Fibroblast of peridontal ligament (primary cell): Measurements from ENCODE around the gene TROAP.
A peak's percentile ranks its signal among the peaks of the same experiment; 100 is the strongest.
"Not testable (repeated sequence)": the region's sequence is repeated elsewhere in the genome, so short reads cannot be mapped to it uniquely, and the experiment has no call there.

ENCODE experiments used
- DNase-seq: peaks from one replicate; pipeline ENCODE4 v3.0.0-alpha.2; 2010; ENCODE audit errors: extremely low read depth

TROAP gene, protein sequence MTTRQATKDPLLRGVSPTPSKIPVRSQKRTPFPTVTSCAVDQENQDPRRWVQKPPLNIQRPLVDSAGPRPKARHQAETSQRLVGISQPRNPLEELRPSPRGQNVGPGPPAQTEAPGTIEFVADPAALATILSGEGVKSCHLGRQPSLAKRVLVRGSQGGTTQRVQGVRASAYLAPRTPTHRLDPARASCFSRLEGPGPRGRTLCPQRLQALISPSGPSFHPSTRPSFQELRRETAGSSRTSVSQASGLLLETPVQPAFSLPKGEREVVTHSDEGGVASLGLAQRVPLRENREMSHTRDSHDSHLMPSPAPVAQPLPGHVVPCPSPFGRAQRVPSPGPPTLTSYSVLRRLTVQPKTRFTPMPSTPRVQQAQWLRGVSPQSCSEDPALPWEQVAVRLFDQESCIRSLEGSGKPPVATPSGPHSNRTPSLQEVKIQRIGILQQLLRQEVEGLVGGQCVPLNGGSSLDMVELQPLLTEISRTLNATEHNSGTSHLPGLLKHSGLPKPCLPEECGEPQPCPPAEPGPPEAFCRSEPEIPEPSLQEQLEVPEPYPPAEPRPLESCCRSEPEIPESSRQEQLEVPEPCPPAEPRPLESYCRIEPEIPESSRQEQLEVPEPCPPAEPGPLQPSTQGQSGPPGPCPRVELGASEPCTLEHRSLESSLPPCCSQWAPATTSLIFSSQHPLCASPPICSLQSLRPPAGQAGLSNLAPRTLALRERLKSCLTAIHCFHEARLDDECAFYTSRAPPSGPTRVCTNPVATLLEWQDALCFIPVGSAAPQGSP

DNA sequence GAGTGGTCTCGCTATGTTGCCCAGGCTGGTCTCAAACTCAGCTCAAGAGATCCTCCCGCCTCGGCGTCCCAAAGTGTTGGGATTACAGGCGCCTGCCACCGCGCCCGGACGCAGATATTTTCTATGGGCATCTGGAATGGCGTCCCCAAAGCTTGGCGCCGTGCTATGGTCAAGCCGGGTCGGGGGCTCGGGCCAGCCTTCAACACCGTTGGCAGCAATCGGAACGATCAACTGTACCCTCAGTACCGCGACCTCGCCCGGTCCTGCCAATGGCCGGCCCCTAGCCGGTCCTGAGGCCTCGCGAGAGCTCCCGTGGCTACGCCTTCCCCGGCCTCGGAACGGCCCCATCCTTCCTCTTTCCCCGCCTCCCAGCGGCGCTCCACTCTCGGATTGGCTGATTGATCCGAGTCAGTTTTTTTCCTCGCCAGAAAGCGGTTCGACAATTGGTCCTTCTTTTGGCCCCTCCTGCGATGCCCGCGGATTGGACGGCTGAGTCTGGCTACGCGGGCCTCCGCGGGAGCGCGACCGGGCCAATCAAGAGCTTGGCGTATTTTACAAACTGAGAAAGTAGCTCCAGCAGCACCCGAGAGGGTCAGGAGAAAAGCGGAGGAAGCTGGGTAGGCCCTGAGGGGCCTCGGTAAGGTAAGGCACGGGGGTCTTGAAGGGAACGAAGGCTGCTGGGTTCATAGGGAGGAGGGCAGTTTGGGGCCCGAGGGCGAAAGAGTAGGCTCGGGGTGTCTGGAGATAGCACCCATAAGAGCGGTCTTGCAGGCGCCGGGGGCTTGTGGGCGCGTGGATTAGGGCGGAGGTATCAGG lies at the start of gene TROAP:
Gene TROAP (plus strand): TSS at position 548 of the 816 bp plus-strand sequence. CDS start 354 bp downstream, outside the sequence.
- DNase-seq, result peak; percentile 98

DNA sequence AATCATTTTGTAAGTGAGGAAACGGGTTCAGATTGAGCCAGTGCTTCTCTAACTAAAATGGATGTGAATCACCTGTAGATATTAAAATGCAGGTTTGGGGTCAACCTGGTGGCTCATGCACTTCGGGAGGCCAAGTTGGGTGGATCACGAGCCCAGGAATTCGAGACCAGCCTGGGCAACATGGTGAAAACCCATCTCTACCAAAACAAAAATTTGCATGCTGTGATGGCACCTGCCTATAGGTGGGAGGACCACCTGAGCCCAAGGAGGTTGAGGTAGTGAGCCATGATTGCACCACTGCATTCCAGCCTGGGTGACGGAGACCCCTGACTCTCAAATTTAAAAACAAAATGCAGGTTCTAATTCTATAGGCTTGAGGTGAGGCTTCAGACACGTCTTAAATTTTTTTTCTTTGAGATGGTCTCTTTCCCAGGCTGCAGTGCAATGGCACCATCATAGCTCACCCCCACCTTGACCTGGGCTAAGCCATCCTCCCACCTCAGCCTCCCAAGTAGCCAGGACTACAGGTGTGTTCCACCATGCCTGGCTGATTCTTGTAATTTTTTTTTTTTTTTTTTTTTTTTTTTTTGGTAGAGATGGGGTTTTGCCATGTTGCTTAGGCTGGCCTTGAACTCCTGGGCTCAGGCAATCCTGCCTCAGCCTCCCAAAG lies 49.2 kb upstream of the TROAP start:
- DNase-seq, result no peak

DNA sequence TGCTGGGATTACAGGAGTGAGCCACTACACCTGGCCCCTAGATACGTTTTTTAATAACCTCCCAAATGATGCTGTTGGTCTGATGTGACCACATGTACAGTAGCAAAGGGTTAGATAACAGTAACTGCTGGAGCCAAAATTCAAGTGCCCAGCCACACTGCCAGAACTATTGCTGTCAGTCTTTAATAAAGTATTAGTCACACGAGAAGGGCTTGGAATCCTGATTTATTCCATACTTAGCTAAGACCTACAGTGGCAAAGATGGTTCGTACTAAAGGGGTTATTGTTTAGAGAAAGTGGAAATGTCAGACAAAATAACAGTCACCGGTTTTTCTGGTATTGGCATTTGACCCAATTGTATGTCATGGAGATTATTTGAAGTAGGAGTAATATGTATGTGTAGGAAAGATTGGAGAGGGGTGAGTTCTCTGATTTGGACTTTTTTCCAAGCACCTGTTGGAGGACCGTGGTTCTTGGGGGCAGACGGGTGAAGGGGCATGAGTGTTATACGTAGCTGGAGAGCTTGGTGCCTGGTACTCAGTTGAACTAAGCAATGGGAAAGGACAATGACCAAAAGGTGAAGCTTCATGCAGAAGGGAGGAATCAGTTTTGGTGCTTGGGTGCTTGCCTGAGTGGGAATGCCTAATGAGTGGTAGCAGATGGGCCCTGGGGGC lies 48.5 kb upstream of the TROAP start:
- no peak for DNase-seq

DNA sequence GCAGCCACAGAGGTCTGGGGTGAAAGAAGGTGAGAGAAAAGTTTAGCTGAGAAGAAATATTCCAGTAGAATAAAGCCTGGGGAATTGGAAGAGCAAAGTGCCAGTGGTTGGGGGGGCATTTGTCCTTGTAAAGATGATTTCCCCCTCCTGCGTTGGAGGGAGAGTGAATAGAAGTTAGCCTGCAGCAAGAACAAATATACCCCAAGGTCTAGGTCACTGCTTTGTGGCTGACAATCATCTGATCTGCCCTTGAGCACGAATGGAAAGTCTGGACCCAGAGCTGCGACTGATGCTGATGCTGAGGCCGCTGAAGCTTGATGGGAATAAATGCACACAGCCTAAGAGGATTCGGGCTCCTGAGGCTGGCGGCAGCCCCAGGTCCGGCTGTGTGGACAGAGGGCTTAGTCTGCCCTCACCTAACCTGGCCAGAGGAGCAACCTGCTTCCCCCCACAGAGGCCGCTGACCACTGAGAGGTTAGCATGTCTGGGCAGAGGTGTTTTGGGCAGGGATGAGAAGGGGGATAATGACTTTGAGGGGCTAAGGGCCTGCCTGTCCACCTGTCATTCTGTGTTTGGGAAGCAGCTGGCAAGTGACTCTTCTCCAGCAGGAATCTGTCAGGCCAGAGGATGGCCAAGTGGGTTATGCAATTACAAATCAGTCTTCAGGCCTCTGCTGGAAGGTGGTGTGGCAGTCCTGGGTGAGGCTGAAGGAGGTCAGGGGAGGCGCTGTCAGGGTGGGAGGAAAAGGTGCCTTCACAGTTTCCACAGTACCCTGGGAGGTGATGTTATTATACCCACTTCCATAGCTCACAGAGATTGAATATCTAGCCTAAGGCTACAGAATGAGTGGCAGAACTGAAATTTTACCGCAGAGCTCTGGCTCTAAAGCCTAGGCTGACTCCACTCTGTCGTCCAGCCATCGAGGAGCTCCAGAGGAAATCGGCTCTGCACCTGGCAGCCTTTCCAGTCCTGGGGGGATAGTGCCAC lies 46.5 kb upstream of the TROAP start:
- DNase-seq, result no peak

DNA sequence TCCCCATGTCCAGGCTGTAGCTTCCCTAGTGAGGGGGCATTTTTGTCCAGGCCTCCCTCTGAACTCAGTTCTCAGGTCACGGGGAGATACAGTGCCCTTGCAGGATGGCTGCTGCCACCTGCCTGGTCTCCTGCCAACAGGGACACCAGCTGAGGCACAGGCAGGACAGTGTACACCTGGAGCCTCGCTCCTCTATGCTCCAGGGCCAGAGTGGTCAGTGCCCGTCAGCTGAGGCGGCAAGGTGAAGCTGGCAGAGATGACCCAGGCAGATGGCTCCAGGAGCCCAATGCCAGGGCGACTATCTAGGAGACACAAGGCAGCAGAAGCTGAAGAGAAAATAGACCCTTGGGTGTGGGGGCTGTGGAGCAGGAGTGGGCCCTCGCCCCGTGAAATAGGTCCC lies 45.6 kb upstream of the TROAP start:
- DNase-seq, result no peak

DNA sequence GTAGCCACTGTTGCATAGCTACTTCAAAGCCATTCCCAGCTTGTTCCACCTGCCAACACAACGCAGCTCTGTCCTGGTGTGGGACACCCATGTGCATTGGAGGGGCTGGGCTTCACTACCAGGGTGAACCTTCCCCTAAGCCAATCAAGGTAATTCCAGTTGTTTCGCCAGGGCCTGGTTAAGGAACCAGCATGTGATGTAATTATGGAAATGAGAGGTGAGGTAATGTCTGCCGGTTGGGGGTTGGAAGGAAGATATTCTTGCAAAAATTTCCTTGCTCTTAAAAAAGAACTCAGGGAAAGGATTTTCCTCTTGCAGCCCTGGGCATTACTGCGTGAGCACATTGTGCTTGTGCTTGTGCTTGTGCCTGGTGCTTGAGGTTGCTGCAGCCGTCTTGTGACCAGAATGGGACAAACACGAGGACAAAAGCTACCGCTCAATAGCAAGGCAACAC lies 43.3 kb upstream of the TROAP start:
- no peak for DNase-seq

DNA sequence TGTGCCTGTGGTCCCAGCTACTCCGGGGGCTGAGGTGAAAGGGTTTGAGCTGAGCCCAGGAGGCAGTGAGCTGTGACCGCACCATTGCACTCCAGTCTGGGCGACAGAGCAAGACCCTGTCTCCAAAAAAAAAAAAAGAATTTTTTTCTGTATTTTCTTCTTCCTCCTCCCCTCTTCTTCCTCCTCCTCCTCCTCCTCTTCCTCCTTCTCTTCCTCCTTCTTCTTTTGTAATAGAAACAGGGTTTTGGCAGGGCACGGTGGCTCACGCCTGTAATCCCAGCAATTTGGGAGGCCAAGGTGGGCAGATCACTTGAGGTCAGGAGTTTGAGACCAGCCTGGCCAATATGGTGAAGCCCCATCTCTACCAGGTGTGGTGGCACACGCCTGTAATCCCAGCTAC lies 42.5 kb upstream of the TROAP start:
- DNase-seq, result not testable (repeated sequence)

DNA sequence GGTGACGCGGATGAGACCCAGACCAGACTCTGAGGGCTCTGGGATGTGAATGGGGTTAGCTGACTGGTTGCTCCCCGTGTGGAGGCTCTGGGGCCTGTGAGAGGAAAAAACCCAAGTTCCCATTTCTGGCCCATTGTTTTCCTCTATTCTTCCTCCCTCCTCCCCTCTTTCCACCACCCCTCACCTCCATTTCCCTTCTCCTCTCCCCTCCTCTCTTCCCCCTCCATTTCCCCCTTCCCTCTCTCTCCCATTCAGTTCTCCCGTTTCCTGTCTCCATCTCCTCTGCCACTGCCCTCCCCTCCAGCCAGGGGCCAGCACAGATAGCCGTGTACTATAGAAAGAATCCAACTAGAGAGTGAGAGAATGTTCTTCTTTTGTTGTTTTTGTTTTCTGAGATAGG lies 40.8 kb upstream of the TROAP start:
- no peak for DNase-seq

DNA sequence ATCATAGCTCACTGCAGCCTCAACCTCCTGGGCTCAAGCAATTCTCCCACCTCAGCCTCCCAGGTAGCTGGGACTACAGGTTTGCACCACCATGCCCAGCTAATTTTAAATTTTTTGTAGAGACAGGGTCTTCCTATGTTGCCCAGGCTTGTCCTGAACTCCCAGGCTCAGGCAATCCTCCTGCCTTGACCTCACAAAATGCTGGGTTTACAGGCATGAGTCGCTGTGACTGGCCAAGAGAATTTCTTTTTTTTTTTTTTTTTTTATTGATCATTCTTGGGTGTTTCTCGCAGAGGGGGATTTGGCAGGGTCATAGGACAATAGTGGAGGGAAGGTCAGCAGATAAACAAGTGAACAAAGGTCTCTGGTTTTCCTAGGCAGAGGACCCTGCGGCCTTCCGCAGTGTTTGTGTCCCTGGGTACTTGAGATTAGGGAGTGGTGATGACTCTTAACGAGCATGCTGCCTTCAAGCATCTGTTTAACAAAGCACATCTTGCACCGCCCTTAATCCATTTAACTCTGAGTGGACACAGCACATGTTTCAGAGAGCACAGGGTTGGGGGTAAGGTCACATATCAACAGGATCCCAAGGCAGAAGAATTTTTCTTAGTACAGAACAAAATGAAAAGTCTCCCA lies 40.2 kb upstream of the TROAP start:
- not testable (repeated sequence) for DNase-seq

DNA sequence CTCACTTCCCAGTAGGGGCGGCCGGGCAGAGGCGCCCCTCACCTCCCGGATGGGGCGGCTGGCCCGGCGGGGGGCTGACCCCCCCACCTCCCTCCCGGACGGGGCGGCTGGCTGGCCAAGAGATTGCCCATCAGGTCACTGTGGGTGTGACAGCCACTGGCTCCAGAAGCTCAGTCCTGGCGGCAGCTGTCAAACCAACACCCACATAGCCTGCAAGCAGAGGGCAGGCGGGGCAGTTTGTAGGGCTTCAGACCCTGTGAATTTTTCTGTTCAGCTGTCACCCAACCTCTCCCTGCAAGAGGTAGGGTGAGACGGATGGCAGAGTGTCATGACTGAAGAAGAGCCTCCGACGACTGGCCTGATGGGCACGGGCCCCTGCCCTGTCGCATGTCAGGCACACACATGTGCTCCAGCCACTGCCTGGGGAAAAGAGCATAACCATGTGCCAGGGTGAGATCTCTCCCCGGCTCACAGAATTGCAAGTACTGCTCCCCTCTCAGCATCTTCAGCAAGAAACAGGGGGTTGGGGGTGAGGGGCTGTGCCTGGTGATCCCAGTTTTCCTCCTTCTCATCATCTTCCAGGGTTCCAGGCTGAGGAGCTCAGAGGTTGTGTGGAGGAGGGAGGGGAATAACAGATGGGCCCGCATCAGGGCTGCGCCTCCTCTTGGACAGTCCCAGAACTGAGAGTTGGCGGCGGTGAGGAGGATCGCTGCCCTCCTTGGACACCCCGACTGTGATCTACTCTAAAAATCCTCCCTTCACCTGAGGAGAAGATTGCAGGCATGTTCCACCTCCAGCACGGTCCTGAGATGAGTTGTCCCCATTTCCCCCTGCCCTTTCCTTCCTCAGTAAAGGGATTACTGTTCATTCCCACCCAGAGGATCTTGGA lies 39.3 kb upstream of the TROAP start:
- no peak for DNase-seq

DNA sequence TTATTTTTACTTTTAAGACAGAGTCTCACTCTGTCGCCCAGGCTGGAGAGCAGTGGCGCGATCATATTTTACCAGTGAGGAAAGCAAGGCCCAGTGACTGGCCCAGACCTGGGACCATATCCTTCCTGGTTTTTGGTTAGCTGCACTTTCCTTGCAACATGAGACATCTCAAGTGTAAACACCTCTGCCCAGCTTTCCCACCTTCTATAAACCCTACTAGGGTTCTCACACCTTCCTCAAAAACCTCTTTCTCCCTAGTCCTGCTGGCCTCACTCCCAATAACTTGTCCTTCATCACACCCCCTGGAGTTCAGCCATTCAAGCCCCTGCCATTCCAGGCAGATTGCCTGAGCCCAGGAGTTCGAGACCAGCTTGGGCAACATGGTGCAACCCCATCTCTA lies 38.4 kb upstream of the TROAP start:
- no peak for DNase-seq

DNA sequence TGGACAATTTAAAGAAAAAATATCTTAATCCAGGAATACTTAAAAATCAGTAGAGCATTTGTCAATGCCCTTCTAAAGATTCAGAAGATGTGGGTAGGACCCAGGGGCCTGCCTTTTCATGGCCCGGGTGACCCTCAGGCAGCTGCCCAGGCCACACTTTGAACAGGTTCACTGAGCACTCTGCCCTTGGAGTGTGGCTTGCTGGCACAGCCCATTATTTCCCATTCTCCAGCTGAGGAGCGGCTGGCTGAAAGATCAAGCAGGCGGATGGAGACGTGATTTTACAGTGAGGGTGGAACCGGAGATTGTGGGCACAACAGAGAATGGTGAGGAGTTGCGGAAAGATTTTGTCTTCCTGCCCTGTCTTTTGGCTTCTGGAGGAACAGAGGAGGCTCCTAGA lies 35.2 kb upstream of the TROAP start:
- no peak for DNase-seq

DNA sequence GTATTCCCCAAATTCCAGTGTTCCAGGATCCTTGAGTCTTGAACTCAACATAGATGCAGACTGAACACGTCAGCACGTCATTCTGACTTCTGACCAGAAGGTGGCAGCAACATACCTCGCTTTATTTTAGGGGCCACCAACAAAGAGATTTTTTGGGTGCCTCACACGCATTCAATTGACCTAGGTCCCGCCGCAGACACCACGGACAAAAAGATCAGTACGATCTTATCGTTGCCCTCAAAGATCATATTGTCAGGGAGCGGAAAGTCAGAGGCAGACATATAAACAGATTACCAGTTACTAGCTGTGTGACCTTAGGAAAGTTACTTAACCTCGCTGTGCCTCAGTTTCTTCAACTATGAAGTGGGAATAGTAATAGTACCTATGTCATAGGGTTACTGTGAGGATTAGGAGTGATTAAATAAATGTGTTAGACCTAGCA lies 34.6 kb upstream of the TROAP start:
- peak; percentile 71 for DNase-seq

DNA sequence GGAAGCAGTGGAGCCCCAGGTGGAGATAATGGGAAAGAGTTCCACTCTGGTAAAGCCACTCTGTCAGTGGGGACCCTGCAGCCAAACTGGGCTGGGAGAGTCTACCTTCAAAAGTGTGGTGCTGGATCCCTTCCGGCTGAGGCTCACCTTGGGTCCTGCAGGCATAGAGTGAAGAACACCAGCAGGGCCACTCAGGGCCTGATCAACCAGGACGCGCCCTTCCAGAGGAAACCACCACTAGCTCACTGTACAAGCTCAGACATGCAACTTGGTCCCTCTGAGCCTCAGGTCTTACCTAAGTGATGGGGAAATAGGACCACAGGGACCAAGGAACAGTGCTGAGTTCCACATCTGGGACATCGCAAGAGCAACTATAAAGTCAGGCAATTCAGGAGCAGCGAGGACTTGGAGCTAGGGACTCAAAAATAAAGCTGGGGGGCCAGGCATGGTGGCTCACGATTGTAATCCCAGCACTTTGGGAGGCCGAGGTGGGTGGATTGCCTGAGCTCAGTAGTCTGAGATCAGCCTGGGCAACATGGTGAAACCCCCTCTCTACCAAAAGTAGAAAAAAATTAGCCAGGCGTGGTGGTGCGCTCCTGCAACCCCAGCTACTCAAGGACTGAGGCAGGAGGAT lies 34.0 kb upstream of the TROAP start:
- DNase-seq, result no peak

DNA sequence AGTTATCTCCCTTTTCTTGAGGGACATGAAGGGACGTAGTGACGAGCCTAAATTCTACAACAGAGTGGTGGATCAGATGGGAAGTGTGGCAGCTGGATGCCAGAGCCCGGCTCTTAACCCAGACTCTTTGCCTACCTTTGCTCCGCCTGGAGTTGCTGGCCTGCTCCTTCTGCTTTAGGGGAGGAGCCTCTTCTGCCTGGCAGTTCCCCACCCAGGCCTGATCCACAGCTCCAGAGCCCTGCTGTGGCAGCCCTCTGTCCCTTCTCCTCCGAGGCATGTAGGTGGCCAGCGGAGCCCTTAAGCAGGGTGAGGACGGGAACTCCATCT lies 30.4 kb upstream of the TROAP start:
- no peak for DNase-seq

DNA sequence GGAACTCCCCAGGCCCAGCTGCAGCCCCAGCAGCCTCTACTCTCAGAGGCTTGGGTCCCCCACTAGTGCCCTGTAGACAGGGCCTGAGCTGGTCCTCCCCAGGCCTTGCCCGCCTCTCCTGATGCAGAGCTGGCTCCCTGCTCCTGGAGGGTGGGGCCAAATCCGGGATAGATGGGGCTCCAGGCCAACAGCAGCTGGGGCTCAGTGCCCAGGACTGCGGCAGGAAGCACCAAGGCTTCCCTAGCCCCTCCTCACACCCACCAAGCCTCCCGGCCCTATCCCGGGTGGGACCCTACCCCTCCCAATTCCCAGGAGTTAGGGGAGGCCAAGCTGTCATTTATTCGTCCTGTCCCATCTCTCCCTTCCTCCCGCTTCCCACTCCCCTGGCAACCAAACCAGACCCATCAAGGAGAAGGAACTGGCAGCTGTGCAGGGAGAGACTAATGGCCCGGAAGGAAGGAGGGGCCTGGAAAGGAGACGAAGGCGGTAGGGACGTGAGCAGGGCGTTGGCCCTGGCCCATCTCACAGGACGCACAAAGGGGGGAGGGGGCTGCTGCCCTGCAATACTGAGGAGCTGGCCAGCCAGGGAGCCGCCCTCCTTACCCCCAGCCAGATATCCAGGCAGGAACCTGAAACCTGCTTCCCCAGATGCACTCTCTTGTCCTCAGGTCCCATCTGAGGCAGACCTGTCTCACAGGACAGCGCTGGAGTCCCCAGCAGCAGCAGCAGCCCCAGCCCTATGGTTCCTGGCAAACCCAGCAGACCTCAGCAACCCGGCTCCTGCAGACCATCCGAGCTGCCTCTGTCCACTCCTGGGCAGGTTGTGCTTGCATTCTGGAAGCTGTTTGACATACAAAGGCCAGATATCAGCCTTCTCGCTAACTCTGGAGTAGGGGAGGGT lies 29.7 kb upstream of the TROAP start:
- DNase-seq, result no peak
